HG03442 (cell line): Measurements from ENCODE around the gene FEM1A.
"Not testable (repeated sequence)": the region's sequence is repeated elsewhere in the genome, so short reads cannot be mapped to it uniquely, and the experiment has no call there.

Source experiments
- ATAC-seq: cut with Tn5 transposase; IDR thresholded peaks from one replicate; pipeline ENCODE4 v1.9.1; 2021; ENCODE audit warnings: mild to moderate bottlenecking, moderate library complexity; ENCODE audit not compliant: unreplicated experiment

The FEM1A gene

DNA sequence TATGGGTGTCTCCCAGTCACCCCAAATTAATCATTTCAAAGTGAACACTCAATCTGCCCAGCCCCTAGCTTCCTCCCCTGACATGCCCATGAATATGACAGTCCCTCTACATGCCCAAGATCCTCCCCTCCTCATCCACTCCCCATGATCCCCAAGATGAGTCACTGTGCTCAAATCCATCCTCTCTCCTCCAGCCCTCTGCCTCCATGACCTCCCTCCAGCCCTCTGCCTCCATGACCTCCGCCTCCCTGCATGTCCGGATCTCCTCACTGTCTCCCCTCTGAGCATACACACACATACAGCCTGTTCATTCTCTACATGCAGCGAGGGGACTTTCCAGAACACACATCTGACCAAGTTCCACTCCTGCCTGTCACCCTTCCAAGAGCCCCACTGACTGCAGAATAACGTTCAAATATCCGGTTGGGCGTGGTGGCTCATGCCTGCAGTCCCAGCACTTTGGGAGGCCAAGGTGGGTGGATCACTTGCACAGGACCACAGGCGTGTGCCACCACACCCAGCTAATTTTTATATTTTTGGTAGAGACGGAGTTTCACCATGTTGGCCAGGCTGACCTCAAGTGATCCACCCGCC lies 18.4 kb upstream of the FEM1A start:
- ATAC-seq: no peak

DNA sequence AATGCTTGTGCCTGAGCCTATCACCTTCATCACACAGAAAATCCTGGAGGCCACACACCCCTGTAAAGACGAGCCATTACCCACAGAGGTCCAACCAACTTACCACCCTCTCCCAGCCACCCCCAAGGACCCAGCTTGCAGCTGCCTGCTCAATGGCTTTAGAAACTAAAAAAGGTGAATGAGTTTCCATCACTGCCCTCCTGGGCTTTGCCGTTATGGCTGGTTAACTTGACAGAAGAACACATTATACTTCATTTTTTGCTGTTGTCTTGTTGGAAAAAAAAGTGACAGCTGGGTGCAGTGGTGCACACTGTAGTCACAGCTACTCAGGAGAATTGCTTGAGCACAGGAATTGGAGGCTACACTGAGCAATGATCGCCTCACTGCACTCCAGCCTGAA lies 17.4 kb upstream of the FEM1A start:
- no peak for ATAC-seq

- no peak for ATAC-seq
These were observed 15.8 kb upstream of the FEM1A start for GRCh38 chr19:4775627-4776152.

- no peak for ATAC-seq
These were observed 14.9 kb upstream of the FEM1A start for GRCh38 chr19:4776436-4777211.

DNA sequence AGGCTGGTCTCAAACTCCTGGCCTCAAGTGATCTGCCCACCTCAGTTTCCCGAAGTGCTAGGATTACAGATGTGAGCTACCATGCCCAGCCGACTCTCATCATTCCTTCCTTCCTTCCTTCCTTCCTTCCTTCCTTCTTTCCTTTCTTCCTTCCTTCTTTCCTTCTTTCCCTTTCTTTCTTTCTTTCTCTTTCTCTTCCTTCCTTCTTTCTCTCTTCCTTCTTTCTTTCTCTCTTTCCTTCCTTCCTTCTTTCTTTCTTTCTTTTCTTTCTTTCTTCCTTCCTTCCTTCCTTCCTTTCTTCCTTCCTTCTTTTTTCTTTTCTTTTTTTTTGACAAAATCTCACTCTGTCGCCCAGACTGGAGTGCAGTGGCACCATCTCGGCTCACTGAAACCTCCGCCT lies 13.4 kb upstream of the FEM1A start:
- ATAC-seq: not testable (repeated sequence)

GRCh38 chr19:4780860-4781259 lies 10.7 kb upstream of the FEM1A start:
- no peak for ATAC-seq

- ATAC-seq: no peak
These were observed 9.7 kb upstream of the FEM1A start for GRCh38 chr19:4781801-4782200.

DNA sequence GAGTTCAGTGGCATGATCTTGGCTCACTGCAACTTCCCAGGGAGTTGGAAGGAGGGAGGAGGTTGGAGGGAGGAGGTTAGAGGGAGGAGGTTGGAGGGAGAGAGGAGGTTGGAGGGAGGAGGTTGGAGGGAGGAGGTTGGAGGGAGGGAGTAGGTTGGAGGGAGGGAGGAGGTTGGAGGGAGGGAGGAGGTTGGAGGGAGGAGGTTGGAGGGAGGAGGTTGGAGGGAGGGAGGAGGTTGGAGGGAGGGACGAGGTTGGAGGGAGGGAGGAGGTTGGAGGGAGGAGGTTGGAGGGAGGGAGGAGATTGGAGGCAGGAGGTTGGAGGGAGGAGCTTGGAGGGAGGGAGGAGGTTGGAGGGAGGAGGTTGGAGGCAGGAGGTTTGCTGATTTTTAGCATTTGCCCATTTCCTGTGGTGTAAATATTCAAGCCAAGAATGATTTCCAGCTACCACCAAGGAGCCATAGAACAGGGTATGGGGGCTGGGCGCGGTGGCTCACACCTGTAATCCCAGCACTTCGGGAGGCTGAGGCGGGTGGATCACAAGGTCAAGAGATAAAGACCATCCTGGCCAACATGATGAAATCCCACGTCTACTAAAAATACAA lies 5.0 kb upstream of the FEM1A start:
- not testable (repeated sequence) for ATAC-seq

- not testable (repeated sequence) for ATAC-seq
These were observed 708 bp downstream of the FEM1A start for GRCh38 chr19:4792019-4792865.

DNA sequence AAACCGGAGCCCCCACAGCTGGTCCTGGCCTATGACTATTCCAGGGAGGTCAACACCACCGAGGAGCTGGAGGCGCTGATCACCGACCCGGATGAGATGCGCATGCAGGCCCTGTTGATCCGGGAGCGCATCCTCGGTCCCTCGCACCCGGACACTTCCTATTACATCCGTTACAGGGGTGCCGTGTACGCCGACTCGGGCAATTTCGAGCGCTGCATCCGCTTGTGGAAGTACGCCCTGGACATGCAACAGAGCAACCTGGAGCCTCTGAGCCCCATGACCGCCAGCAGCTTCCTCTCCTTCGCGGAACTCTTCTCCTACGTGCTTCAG lies 1.3 kb downstream of the FEM1A start:
- ATAC-seq: not testable (repeated sequence)

DNA sequence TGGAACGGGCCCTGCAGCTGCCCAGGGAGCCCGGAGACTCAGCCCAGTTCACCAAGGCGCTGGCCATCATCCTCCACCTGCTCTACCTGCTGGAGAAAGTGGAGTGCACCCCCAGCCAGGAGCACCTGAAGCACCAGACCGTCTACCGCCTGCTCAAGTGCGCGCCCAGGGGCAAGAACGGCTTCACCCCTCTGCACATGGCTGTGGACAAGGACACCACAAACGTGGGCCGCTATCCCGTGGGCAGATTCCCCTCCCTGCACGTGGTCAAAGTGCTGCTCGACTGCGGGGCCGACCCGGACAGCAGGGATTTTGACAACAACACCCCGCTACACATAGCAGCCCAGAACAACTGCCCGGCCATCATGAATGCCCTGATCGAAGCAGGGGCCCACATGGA lies 1.7 kb downstream of the FEM1A start:
- not testable (repeated sequence) for ATAC-seq

- ATAC-seq: no peak
These were observed 3.4 kb downstream of the FEM1A start for GRCh38 chr19:4794971-4795370.

- ATAC-seq: no peak
These were observed 3.9 kb downstream of the FEM1A start for GRCh38 chr19:4795400-4795799.

GRCh38 chr19:4800591-4801081 lies 9.1 kb downstream of the FEM1A start:
- no peak for ATAC-seq

GRCh38 chr19:4801085-4801619 lies 9.6 kb downstream of the FEM1A start:
- ATAC-seq: no peak

- ATAC-seq: no peak
These were observed 11.2 kb downstream of the FEM1A start for GRCh38 chr19:4802711-4803110.

- ATAC-seq: no peak
These were observed 12.5 kb downstream of the FEM1A start for GRCh38 chr19:4803736-4804695.

- ATAC-seq: not testable (repeated sequence)
These were observed 13.6 kb downstream of the FEM1A start for GRCh38 chr19:4805140-4805539.

- ATAC-seq: no peak
These were observed 14.8 kb downstream of the FEM1A start for GRCh38 chr19:4806384-4806783.

GRCh38 chr19:4807188-4807587 lies 15.7 kb downstream of the FEM1A start:
- no peak for ATAC-seq
